ENCODE data around the gene MAP4K3. TPM values are rescaled to one million over a fixed set of nuclear protein-coding genes. Genes with fewer than 3 reads are reported as not detected.

The MAP4K3 gene
- total RNA-seq, 1 donor from 2014 or later, result 11.0 TPM

GRCh38 chr2:39304200-39304599 is 132.9 kb downstream of the MAP4K3 start:
- TF ChIP-seq, protein P1, sequence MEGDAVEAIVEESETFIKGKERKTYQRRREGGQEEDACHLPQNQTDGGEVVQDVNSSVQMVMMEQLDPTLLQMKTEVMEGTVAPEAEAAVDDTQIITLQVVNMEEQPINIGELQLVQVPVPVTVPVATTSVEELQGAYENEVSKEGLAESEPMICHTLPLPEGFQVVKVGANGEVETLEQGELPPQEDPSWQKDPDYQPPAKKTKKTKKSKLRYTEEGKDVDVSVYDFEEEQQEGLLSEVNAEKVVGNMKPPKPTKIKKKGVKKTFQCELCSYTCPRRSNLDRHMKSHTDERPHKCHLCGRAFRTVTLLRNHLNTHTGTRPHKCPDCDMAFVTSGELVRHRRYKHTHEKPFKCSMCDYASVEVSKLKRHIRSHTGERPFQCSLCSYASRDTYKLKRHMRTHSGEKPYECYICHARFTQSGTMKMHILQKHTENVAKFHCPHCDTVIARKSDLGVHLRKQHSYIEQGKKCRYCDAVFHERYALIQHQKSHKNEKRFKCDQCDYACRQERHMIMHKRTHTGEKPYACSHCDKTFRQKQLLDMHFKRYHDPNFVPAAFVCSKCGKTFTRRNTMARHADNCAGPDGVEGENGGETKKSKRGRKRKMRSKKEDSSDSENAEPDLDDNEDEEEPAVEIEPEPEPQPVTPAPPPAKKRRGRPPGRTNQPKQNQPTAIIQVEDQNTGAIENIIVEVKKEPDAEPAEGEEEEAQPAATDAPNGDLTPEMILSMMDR (IDR thresholded peaks at IDR 0.05), result no peak
- no peak for DNase-seq
- ChIA-PET CTCF (no interaction called here), POLR2A (no interaction called here)
- H3K4me3 Mint-ChIP-seq, result no peak overlapping the region
- H3K4me1 Mint-ChIP-seq, result no peaks in the 10 kb centered on the region
- H3K27me3 Mint-ChIP-seq, result no peaks in the 10 kb centered on the region
- H3K27ac Mint-ChIP-seq, result no peak overlapping the region
- no peaks in the 10 kb centered on the region for H3K36me3 Mint-ChIP-seq (ENCODE audit: low read depth)
- intact Hi-C loops (cut with micrococcal nuclease), result no loop called here
- H3K9me3 Mint-ChIP-seq, result no peaks in the 10 kb centered on the region
- ATAC-seq (ENCODE audit: low read depth), result no peak

GRCh38 chr2:39301352-39301751 is 135.7 kb downstream of the MAP4K3 start:
- ATAC-seq (ENCODE audit: low read depth), result no peak
- Mint-ChIP-seq H3K36me3 (ENCODE audit: low read depth) (no peaks in the 10 kb centered on the region), H3K27ac (no peak overlapping the region), H3K27me3 (no peaks in the 10 kb centered on the region), H3K9me3 (no peaks in the 10 kb centered on the region), H3K4me1 (no peaks in the 10 kb centered on the region), H3K4me3 (no peak overlapping the region)
- ChIA-PET POLR2A (no interaction called here), CTCF (no interaction called here)
- intact Hi-C loops (cut with micrococcal nuclease), result no loop called here
- TF ChIP-seq, protein P1 (IDR thresholded peaks at IDR 0.05), result no peak
- no peak for DNase-seq

GRCh38 chr2:39300044-39300978 is 136.8 kb downstream of the MAP4K3 start:
- TF ChIP-seq, protein P1 (IDR thresholded peaks at IDR 0.05), result no peak
- no peak for DNase-seq
- Mint-ChIP-seq H3K36me3 (ENCODE audit: low read depth) (no peaks in the 10 kb centered on the region), H3K27me3 (no peaks in the 10 kb centered on the region), H3K9me3 (no peaks in the 10 kb centered on the region), H3K4me1 (no peaks in the 10 kb centered on the region), H3K27ac (no peak overlapping the region), H3K4me3 (no peak overlapping the region)
- ATAC-seq (ENCODE audit: low read depth), result no peak
- intact Hi-C loops (cut with micrococcal nuclease), result no loop called here
- POLR2A ChIA-PET, result no interaction called here
- CTCF ChIA-PET, result no interaction called here

DNA sequence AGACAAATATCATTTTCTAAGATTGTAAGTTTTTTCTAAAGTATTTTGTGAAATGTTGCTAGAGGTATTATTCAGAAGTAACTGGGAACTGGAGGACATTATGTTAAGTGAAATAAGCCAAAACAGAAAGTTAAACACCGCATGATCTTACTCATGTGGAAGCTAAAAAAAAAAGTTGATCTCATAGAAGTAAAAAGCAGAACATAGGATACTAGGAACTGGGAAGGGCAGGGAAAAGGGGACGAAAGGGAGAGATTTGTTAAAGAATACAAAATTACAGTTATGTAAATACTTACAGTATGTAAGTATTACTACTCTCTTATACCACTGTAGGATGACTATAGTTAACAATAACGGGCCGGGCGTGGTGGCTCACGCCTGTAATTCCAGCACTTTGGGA is 146.7 kb downstream of the MAP4K3 start:
- ATAC-seq (ENCODE audit: low read depth), result no peak
- intact Hi-C loops (cut with micrococcal nuclease), result no loop called here
- H3K9me3 Mint-ChIP-seq, result no peaks in the 10 kb centered on the region
- H3K27me3 Mint-ChIP-seq, result no peaks in the 10 kb centered on the region
- ChIA-PET POLR2A (no interaction called here), CTCF (no interaction called here)
- no peak overlapping the region for H3K4me3 Mint-ChIP-seq
- TF ChIP-seq, protein P1 (IDR thresholded peaks at IDR 0.05), result no peak
- no peak overlapping the region for H3K27ac Mint-ChIP-seq
- no peak for DNase-seq
- H3K4me1 Mint-ChIP-seq, result peaks cover 2% of the 10 kb centered on the region
- H3K36me3 Mint-ChIP-seq (ENCODE audit: low read depth), result peaks cover 18% of the 10 kb centered on the region

GRCh38 chr2:39289609-39290008 is 147.5 kb downstream of the MAP4K3 start:
- peaks cover 2% of the 10 kb centered on the region for H3K4me1 Mint-ChIP-seq
- H3K27me3 Mint-ChIP-seq, result no peaks in the 10 kb centered on the region
- POLR2A ChIA-PET, result no interaction called here
- TF ChIP-seq, protein P1 (IDR thresholded peaks at IDR 0.05), result no peak
- no peak for ATAC-seq (ENCODE audit: low read depth)
- CTCF ChIA-PET, result no interaction called here
- no peaks in the 10 kb centered on the region for H3K9me3 Mint-ChIP-seq
- DNase-seq, result no peak
- H3K27ac Mint-ChIP-seq, result no peak overlapping the region
- intact Hi-C loops (cut with micrococcal nuclease), result no loop called here
- H3K4me3 Mint-ChIP-seq, result no peak overlapping the region
- peaks cover 18% of the 10 kb centered on the region for H3K36me3 Mint-ChIP-seq (ENCODE audit: low read depth)

Measured in activated B cell treated with CpG ODN at 0.5 μM for 24 hours (primary cell).